HG03442 (cell line): ENCODE data around the gene TMEM184B.

Experiments used
- ATAC-seq: cut with Tn5 transposase; IDR thresholded peaks from one replicate; pipeline ENCODE4 v1.9.1; 2021; ENCODE audit warnings: mild to moderate bottlenecking, moderate library complexity; ENCODE audit not compliant: unreplicated experiment

TMEM184B gene

GRCh38 chr22:38272373-38273134 is at the start of gene TMEM184B:
Gene TMEM184B (minus strand): TSS chr22:38273010. CDS start chr22:38247961, 25,049 bp downstream.
- ATAC-seq = peak; percentile 71

DNA sequence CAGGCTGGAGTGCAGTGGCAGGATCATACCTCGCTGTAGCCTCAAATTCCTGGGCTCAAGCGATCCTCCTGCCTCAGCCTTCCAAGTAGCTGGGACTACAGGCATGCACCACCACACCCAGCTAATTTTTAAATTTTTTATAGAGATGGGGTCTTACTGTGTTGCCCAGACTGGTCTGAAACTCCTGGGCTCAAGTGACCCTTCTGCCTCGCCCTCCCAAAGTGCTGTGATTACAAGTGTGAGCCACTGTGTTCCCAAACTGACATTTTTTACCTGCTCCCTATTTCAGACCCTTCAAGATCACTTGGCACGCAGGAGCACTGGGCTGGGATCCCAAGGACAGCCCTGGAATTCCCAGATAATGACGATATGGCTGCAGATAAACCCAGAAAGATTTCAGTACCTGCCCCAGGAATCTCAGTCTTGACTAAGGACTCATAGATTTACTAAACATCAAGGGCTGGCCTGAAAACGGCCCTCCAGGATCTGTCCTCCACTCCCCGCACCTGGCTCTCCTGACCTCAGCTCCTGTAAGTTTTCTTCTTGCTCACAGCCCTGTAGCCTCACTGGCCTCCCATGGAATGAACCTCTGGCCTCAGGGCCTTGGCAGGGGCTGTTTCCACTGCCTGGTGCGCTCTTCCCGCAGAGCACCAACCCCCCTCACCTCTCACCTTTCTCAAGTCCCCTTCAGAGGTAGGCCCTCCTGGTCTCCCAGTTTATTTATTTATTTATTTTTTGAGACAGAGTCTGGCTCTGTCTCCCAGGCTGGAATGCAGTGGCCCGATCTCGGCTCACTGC is 48.0 kb upstream of the TMEM184B start:
- no peak for ATAC-seq

DNA sequence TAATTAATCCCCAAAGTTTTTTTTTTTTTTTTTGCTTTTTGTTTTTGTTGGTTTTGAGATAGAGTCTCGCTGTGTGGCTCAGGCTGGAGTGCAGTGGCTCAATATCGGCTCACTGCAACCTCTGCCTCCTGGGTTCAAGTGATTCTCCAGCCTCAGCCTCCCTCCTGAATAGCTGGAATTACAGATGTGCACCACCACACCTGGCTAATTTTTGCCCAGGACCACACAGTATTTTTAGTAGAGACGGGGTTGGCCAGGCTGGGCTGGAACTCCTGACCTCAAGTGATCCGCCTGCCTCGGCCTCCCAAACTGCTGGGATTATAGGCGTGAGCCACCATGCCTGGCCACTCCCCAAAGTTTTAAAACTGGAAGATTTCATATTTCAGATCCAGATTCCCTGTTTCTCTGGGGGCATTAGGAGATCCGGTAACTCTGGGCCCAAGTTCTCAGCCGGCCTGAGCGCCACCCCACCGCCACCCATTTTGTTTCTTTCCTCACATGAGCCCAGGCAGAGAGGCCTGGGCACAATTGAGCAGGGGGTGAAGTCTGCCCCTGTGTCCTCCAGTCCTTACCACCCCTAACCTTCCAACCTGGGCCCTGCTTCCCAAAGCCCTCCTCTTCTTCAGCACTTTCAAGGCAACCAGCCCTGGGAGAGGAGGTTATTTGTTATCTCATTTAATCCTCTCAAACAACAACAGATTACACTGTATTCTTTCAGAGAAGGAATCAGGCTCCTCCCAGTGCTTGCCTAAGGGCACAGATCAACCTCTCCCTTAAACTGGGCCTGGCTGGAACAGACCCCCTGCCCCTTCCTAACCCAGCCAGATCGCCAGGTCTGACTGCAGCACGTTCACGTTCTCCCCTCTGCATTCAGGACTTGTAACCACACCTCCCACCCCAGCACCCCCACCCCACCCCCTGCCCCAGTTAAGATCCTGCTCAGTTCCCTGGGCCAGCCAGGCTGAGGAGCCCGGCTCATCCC is 46.3 kb upstream of the TMEM184B start:
- ATAC-seq = no peak

DNA sequence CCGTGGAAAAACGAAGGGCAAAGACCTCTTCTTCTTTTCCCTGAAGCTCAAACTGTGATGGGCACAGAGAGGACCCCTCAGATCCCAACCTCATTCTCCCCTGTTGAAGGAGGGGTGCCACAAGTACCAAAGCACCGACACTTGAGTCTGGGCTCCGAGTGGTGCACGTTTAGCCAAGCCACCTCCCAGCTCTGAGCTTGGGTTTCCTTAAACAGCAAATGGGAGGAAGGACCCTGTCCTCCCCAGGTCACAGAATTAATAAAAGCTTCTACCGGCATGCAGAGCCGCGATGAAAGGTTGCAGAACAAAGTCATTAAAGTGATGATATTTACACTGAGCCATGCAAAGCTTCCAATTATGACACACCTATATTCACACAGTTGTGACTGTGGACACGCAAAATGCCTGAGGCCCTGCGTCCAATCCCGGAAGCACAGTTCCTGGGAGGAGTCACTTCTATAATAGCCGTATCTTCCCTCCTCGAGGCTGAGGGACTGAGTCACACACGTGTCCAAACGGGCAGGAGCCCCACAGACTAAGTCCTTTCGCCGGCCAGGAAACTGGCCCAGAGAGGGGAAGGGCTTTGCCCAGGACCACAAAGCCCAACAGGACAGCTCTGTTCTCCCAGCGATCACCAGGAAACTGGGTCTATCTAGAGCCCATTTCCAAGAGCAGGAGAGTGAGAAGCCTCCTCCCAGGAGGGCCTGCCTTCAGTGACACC is 45.3 kb upstream of the TMEM184B start:
- no peak for ATAC-seq

DNA sequence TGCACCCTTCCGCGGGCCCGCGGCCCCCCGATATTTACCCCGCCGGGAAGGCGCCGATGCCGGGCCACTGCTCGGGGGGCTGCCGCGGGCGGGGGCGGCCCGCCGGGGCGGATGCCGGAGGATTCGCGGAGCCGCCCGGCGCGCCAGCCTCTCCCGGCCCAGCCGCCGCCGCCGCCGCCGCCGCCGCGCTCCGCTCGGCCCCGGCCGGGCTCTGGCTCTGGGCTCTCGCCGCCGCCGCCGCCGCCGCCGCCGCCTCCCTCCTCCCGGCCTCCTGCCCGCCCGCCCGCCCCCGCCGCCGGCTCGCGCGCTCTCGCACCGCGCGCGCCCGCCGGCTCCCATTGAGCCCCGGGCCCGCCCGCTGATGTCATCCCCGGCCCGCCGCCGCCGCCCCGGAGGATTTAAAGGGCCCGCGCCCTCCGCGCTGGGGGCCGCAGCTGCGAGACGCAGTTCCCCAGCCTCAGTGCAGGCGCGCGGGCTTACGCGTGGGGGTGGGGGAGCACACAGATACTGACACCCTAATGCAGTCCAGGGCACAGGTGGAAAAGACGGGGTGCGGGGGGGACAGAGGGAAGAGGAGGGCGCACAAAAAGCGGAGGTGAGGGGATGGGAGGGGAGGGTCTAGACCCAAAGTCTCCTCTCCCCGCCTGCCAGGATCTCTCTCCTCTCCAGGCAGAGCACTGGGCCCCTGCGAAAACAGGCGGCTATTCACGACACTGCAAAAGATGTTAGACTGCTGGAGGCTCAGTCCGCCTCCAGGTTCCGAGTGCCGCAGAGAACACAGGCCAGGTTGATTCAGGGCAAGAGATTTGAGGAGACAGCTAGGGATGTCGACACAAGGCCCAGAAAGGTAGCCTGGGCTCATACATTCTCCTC is 44.5 kb upstream of the TMEM184B start, which contains the start of gene CSNK1E:
Gene CSNK1E (minus strand): TSS at position 312 of the 873 bp plus-strand sequence. CDS start 3,276 bp downstream, outside the sequence.
- peak; percentile 43 for ATAC-seq

DNA sequence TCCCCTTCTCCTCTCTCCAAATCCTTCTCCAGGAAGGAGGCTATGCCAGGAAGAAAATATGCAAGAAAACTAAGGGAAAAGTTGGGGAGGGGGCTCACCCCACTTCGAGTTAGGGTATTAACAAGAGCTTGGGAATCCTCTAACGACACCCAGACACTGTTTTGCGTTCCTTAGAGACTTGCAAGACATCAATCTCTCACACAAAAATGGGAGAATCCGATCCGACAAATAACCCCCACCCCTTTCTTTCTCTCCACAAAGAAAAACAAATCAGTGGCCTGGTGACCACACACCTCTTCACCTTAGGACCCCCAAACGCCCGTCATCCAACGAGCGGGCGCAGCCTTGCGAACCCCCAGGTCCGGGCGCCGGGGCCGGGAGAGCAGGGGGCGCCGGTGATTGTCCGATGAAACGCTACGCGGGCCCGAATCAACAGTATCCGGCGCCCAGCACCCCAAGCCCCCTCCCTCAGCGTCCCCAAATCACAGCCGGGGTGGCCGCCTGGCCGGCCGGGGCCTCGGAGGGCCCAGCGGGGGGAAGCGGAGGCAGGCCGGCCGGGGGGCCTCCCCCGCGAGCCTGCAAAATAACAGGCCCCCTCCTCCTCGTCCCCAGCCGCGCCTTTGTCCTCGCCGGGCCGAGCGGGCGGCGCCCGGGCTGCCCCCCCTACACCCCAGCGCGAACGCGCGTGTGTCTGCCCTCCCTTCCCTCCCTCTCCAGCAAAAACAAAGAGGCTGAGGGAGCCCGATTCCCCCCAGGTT is 43.7 kb upstream of the TMEM184B start:
- peak; percentile 29 for ATAC-seq

DNA sequence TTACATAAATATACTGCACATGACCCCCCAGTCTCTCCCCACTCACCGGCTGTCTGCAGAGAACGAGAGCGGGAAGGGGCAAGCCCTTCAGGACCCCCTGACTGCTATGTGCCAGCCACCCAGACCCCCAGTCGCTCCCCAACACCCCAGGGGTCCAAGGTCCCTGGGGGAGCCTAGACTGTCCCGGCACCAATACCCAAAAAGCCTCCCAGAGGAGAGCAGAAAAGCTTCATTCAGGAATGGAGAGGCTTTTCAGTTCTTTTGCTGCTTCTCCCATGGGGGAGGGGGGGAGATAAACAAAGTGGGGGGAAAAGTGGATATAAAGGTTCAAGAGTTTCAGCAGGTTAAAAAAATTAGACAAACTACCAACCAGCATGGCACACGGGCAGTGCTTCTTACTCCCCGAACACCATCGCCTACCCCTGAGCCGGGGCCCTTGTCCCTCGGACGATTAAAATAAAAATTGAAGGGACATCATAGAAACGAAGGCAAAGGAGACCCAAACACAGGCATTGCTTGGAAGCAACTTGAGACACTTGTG is 43.1 kb upstream of the TMEM184B start:
- ATAC-seq = no peak

- ATAC-seq = no peak
These were observed 42.4 kb upstream of the TMEM184B start for GRCh38 chr22:38314933-38315822.

DNA sequence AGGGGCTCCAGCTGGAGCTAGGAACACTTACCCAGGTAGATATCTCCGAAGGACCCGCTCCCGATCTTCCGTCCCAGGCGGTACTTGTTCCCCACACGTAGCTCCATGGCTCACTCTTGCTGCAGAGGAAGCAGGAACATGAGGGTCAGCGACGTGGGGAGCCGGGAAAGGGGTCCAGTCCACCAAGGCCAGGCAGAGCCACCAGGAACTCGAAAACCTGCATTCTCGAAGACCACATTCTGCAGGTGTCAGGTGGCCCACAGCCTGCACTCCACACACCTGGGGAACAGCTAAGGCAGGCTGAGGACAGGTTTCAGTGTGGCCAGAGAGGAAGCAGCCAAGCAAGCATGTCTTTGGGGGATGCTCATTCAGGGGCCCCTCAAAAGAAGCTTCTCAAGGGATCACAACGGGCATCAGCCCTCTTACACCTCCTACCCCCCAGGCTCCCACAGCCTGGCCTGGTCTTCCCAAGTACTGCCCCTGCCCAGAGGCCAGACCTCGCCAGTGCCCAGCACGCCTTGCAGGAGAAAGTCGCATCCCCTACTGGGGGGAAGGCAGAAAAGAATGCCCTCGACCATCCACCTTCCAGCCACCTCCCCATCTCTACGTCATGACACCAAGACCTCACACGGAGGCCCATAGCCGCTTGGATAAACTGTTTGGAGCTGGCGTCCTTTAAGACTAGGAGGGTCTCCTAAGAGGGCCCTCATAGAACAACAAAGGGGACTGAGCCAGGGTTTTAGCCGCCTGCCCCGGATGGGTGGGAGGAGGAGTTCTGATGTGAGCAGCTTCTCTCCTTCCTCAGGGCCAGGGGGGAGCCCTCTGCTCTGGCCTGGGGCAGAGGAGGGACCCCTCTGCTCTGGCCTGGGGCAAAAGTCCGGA is 41.5 kb upstream of the TMEM184B start:
- no peak for ATAC-seq

- no peak for ATAC-seq
These were observed 40.7 kb upstream of the TMEM184B start for GRCh38 chr22:38313384-38313955.

DNA sequence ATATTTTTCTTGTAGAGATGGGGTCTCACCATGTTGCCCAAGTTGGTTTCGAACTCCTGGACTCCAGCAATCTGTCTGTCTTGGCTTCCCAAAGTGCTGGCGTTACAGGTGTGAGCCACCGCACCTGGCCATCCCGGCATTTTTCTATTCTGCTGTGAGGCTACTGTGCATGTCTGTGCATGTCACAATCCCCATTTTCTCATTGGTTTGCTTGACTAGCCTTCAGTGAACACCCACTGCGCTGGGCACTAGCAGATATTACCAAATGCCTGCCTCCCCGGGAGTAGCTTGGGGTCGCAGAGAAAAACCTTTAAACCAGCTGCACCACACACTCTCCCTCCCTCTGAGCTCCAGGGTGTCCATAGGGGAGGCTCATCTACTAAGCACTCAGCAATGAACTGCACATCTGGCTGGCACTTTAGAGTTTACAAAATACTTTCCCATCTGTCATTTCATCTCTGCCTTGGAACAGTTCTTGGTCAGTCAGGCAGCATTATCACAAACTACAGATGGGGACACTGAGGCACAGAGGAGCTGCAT is 39.5 kb upstream of the TMEM184B start:
- no peak for ATAC-seq

- ATAC-seq = no peak
These were observed 38.5 kb upstream of the TMEM184B start for GRCh38 chr22:38311323-38311620.

- no peak for ATAC-seq
These were observed 37.9 kb upstream of the TMEM184B start for GRCh38 chr22:38310518-38311322.

DNA sequence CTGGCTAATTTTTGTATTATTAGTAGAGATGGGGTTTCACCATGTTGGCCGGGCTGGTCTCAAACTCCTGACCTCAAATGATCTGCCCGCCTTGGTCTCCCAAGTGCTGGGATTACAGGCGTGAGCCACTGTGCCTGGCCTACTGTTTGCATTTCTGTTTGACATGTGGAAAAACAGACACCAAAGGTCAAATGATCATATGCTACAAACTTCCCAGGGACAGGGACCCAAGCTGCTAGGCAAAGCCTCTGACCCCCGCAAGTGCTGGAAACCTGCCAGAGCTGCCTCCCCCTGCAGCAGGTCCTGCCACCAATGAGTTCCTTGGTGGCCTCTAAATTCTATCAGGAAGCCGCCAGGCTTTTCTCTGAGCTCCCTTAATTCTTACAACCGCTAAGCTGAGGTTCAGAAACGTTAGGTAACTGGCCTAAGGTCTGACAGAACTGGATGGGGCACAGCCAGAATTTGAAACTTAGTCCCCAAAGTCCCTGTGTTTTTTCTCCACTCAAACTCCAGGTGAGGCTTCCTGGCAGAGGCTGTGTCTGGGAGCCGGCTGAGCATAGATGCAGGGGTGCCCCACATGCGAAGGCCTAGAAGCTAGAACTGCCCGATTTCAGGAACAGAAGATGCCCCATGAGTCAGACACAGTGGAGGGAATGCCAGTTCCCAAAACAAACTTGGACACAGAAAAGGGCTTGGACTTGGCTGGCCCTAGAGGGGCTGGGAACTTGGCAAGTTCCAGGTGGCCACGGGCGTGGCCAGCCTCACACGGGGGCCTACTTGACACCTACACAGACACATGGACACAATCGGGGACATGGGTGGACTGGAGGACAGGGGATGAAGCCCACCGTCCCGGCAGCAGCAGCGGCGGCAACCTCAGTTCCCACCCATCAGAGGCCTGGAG is 37.1 kb upstream of the TMEM184B start:
- ATAC-seq = no peak
